ENCODE results near the gene OR7A5. TPM values are rescaled to one million over a fixed set of nuclear protein-coding genes. Genes with fewer than 3 reads are reported as not detected.
"Not testable (repeated sequence)": the region's sequence is repeated elsewhere in the genome, so short reads cannot be mapped to it uniquely, and the experiment has no call there.

Gene OR7A5
- not detected in 2 replicates for total RNA-seq (2014; rRNA removed; shearing (Covaris generic))
- polyA plus RNA-seq (2015; cell fraction: cytosol; rRNA removed) = not detected in 2 replicates
- polyA plus RNA-seq (2015; cell fraction: nucleus; rRNA removed) = not detected in 2 replicates

DNA sequence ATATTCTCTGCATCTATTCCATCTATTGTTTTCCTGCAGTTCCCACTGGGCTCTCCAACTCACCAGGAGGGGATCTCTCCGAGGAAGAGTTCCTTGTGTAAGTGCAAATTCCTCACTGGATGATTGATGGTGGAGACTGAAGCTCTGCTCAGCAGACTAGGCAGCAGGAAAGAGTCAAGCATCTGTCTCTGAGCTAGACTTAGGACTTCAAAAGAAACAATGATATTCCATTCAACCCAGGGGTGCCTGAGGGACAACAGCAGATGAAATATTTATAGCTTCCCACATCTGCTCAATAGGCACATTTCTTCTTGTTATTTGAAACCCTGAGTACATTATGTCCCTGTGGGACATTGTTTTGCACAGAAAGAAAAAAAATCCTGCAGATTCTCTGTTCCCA, at the start of gene OR7A5, which contains the start of gene OR7C1:
TSS of gene OR7A5 (minus strand) at position 175 of the 400 bp plus-strand sequence. CDS start 6,944 bp downstream, outside the sequence.
TSS of gene OR7C1 (minus strand) at position 175 of the 400 bp plus-strand sequence. CDS start 35,049 bp downstream, outside the sequence.
- DNase-seq (ENCODE audit: low read depth) = no peak

DNA sequence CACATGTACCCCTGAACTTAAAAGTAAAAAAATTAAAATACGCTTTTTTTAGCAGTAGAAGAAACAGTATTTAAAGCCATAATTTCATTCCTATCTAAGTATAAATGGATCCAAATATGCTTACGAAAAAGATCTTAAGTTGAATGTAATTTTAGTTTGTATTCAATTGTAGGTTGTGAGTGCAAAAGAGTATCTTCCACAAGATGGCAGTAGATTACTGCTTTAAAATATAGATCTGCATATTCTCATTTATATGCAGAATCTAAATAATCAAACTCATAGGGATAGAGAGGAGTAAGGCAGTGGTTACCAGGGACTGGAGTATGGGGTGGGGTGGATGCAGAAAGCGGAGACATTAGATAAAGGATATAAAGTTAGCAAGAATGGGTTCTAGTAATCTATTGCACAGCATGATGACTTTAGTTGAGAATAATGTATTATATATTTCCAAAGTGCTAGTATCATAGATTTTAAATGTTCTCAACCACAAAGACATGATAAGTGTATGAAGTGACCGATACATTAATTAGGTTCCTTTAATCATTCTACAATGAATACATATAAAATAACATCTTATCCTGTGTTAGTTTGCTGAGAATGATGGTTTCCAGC, 36.7 kb upstream of the OR7A5 start:
- DNase-seq (ENCODE audit: low read depth) = peak; percentile 7

DNA sequence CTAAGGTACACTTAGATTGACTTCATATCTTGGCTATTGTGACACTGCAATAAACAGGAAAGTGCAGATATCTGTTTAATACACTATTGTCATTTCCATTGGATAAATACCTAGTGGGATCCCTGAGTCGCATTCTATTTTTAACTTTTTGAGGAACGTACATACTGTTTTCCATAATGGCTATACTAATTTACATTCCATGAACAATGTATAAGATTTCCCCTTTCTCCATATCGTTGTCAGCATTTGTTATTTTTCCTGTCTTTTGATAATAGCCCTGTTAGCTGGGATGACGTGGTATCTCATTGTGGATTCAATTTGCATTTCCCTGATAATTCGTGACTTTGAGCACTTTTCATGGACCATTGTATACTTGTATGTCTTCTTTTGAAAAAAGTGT, 33.5 kb upstream of the OR7A5 start:
- DNase-seq (ENCODE audit: low read depth) = no peak

DNA sequence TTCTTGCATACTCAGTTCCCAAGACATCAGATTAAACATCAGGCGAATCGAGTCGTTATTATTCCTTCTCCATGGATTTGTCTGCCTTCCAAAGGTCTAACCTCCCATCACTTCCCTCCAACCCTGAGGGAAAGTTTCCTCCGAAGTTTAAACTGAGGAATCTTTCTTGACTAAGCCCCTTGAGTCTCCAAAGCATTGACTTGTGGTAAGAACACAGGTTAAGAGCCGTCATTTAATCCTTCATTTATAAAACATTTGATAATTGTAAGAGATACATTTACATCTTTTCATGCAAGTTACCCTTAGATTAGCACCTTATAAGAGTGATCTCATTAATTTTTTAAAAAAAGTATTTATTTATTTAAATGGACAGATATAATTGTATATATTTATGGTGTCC, 13.8 kb upstream of the OR7A5 start, which contains the start of gene OR7A10:
TSS of gene OR7A10 (minus strand) at position 101 of the 400 bp plus-strand sequence. CDS start 7,045 bp downstream, outside the sequence.
- DNase-seq (ENCODE audit: low read depth) = no peak

DNA sequence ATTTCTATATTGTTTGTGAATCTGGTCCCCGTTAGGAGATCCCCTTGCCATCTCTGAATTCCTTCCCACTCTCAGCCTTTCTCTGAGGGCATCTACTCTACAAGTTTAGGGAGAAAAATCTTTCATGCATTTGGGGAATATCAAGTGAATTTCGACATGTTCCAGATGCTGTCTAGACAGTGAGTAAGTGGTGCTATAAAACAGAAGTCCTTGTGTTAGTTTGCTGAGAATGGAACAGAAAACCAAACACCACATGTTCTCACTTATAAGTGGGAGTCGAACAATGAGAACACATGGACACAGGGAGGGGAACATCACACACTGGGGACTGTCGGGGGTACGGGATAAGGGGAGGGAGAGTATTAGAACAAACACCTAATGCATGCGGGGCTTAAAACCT, 8.6 kb upstream of the OR7A5 start:
- DNase-seq (ENCODE audit: low read depth) = no peak

DNA sequence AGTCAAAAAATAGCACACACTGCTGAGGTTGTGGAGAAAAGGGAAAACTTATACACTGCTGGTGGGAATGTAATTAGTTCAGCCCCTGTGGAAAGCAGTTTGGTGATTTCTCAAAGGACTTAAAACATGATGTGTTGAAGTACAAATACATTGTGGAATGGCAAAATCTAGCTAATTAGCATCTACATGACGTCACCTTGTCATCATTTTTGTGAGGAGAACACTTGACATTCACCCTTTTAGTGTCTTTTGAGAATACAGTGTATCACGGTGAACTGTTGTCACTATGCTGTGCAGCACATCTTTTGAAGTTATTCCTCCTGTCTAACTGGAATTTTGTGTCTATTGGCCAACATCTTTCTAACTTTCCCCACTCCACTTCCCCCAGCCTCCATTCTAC, 8.2 kb upstream of the OR7A5 start:
- no peak for DNase-seq (ENCODE audit: low read depth)

DNA sequence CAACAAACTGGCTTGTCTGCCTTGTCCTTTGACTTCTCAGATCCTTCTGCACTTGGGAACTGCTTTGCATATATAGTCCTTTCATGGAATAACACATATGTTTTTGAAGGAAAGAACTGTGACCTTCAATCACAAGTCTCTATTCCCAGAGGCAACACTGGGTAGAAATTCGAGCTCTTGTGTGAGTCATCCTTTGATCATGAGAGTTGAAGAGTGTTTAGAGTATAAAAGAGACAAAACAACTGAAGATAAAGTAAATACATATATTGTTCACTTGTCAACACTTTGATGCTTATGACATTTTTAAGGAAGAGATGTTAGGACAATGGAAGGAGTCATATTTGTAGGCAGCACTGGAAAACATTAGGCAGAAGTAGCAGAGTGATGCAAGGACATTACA, 5.2 kb upstream of the OR7A5 start:
- no peak for DNase-seq (ENCODE audit: low read depth)

DNA sequence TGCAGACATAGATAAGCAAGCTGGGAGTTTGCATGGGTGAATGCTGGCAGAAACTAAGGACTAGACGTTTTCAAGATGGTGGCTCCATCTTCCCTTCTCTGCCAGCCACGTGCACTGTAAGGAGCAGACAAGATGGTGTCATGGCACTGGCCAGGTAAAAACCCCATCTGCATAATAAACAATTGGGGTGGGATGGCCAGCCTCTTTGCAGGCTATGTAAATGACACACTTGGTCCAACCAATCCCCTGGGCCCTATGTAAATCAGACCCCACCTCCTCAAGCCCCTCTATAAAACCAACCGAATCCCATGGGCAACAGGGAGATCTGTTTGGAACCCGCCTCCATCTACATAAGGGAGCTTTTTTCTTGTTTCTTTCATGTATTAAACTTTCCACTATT, 2.4 kb upstream of the OR7A5 start:
- no peak for DNase-seq (ENCODE audit: low read depth)

DNA sequence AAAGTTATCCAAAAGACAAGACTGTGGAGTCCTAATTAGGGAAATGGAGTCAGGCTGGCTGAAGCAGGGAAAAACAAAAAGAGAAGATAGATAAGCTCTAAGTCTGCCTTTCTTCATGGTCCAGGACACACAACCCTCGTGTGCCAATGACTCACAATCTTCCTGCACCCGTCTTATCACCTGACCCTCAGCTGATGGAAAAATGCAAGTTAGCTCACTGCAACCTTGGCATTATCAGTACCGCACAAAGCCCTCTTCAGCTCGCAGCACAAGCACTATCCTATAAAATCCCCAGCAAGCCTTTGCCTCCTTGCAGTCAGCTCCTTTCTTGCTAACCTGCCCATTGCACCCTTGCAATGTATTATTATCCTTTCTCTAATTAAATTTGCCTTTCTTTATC, 4.3 kb downstream of the OR7A5 start:
- no peak for DNase-seq (ENCODE audit: low read depth)

DNA sequence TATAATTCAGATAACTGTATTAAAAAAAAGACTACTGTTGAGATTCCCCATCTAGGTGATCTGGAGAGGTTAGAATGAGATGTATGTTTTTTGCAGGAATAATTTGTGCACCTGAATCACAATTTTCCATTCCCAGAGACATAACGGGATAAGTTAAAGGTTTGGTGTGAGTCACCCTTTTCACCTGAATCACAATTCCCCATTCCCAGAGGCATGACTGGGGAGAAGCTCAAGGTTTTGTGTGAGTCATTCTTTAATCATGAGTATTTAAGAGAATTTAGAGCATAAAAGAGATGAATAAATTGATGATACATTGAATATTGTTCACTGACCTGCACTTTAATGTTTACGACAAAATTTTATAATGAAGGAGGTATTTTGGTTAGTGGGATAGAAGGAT, 9.0 kb downstream of the OR7A5 start:
- DNase-seq (ENCODE audit: low read depth) = no peak

DNA sequence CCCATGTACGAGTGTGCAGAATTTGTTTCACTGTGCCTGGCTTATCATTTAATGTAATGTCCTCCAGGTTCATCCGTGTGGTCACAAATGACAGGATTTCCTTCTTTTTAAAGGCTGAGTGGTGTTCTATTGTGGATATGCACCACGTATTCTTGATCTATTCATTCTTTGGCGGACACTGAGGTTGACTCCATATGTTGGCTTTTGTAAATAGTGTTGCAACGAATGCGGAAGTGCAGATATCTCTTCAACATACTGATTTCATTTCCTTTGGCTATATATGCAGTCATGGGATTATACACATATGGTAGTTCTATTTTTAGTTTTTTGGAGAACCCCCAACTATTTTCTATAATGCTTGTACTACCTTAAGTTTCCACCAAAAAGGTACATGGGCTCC, 13.0 kb downstream of the OR7A5 start:
- DNase-seq (ENCODE audit: low read depth) = no peak

DNA sequence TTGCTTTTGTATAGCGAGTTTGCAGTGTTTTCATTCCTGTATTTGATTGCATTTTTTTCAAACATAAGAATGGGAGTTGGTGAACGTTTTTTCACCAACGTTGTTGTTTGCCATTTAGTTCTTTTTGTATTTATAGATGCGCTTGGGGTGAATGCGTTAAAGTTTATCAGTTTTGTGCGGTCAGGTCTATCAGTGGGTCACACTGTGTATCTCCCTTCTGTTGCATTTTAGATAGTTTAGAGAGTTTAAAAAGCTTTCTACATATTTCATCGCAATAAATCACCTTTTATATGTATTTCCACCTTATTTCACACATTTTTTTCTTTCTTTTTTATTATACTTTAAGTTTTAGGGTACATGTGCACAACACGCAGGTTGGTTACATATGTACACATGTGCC, 16.4 kb downstream of the OR7A5 start:
- no peak for DNase-seq (ENCODE audit: low read depth)

DNA sequence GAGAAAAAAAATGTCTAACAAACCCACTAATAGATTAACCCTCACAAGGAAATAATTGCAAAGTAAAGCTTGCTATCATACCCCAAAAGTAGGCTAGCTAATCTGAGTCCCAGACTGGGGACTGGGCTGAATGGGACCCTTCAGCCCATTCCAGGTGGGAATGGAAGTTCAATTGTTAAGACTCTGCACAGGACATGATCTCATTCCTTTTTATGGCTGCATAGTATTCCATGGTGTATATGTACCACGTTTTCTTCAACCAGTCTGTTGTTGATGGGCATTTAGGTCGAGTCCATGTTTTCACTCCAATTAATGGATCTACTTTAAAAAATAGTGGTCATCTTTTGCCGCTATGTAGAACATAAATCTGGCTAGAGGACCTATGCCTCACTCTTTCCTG, 17.9 kb downstream of the OR7A5 start:
- no peak for DNase-seq (ENCODE audit: low read depth)

DNA sequence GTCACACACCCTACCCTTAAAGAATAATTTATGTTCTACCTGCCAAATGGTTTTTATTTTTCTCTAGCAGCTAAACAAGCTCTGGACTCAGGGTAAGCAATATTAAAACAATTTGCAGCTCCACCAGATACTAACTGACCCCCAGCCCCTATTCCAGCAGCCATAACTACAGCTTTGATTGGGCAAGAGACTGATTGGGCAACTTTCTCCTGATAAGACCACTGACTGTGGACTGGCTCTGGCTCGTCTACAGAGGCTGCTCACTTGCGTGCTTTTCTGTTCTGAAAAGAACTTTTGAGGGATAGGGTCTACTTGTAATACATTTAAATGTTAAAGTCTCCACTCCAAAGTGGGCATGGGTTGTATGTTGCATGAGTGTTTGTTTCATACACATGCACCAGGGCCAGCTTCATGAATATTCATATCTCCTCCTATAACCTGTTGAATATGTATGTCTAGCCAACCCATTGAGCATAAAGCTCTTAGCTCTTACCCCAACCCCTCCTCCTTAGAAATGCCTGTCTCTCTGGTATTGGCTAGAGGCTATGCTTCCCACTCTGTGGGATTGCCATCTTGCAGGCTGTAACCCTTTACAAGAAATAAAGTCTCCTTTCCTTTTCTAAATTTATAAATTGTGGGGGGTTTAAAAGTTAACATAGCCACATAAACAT, 19.9 kb downstream of the OR7A5 start:
- DNase-seq (ENCODE audit: low read depth) = no peak

DNA sequence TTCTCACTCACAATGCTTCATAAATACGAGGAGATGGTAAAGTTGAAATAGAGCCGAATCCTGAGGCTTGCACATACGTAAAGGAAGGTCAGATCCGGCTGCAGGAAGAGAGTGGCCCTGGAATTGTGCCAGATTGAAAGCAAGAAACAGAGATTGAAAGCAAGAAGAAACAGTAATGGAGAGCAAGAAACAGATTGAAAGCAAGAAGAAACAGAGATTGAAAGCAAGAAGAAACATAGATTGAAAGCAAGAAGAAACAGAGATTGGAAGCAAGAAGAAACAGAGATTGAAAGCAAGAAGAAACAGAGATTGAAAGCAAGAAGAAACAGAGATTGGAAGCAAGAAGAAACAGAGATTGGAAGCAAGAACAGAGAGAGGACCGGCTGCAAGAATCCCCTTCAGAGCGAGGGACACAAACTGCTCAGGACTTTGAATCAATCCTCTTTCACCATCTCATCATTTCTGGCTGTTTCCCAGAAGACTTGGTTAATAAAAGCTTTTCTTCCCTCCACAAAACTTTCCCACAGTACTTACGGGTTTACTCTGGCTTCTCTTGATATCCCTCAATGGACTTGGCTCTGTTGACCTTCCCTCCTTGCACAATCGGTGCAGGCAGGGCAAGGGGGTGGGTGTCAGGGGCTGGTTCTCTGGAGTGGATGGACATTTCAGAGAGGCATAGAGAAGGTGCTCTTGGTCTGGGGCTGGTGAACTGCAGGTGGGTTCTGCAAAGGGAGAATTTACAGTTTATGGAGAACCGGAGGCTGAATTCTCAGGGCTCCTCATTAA, 25.5 kb downstream of the OR7A5 start:
- no peak for DNase-seq (ENCODE audit: low read depth)

DNA sequence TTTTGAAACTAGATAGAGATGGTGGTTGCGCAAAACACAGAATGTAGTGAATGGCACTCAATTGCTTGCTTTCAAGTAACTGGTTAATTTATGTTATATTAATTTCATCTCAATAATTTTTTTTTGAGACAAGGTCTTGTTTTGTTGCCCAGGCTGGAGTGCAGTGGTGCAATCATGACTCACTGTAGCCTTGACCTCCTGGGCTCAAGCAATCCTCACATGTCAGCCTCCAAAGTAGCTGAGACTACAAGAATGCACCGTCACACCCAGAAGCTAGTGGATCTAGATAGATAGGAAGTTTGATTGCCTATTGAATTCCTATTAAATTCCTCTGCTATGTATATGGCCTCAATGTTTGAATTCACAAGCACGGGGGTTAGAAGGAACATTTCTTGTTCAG, 30.2 kb downstream of the OR7A5 start:
- DNase-seq (ENCODE audit: low read depth) = no peak

DNA sequence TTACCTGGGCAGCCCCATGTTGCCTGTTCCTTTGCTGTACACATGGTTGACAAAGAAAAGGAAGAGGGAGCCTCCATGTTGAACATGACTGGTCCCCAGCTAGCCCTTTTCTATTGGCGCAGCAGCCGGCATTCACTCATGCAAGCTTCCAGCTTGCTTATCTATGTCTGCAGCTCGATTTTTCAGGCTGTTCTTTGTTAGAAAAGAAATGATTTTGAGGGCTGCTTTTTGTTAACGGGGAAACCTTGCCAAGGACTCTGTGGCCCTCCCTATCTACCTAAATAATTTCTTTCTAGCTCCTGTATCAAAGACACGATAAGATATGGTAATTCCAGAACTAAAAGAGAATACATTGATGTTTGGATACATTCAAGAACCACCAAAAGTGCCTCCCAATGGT, 36.2 kb downstream of the OR7A5 start:
- DNase-seq (ENCODE audit: low read depth) = no peak

DNA sequence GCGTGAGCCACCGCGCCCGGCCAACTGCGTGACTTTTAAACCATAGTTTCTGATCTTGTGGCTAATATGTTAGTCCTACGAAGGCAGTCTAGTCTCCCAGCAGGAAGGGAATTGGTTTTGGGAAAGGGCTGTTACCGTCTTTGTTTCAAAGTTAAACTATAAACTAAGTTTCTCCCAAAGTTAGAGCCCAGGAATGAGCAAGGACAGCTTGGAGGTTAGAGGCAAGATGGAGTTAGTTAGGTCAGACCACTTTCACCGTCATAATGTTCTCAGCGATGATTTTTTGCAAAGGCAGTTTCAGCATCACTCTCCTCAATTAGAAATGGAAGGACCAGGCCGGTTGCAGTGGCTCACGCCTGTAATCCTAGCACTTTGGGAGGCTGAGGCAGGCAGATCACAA, 39.0 kb downstream of the OR7A5 start:
- DNase-seq (ENCODE audit: low read depth) = no peak

DNA sequence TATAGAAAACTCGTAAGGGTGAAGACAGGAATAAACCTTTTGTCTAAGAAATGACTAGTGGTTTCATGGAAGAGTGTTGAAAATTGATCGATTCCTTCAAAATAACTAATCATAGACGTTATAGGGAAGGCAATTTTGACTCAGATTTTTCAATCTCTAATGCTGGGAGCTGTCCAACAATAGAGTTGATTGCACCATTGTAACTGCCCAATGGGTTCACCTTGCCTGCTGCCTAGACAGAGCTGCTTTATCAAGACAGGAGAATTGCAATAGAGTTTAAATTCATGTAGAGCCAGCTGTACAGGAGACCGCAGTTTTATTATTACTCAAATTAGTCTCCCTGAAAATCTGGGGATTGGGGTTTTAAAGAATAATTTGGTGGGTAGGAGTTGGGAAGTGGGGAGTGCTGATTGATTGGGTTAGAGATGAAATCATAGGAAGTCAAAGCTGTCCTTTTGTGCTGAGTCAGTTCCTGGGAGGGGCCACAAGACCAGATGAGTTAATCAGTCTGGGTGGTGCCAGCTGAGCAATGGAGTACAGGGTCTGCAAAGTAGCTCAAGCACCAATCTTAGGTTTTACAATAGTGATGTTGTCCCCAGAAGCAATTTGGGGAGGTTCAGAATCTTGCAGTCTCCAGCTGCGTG, 39.8 kb downstream of the OR7A5 start:
- peak; percentile 40 for DNase-seq (ENCODE audit: low read depth)

DNA sequence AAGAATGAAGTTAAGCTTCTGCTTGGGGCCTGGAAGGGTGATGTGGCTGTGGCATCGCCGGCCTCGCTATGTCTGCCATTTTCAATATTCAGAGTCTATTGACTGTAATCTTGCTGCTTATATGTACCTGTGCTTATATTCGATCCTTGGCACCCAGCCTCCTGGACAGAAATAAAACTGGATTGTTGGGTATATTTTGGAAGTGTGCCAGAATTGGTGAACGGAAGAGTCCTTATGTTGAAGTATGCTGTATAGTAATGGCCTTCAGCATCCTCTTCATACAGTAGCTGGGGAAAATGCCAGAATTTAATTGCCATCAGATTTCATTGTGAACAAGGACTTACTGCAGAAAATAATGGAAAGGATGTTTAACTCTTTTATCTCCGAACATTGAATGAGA, 42.7 kb downstream of the OR7A5 start:
- not testable (repeated sequence) for DNase-seq (ENCODE audit: low read depth)

DNA sequence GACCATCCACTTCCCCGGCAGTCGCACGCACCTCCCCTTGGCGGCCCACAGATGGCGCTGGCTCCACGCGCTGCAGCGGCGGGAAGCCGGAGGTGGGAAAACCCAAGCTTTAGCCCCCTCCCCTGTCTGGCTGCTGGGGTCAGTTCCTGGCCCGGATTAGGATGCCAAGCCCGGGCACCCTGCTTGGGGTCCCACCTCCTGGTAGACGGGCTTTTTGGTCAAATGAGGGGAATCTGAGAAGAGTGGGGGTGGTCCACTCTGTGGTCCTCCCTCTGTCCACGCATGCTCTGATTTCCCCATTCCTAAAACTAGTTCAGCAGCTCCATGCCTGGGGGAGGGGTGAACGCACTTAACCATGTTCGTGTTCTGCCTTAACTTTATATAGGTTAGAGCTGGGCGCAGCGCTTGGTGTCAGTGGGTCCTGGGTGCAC, 48.5 kb downstream of the OR7A5 start:
- no peak for DNase-seq (ENCODE audit: low read depth)
